Heart right ventricle (tissue), 16 donors: Measurements from ENCODE around the gene P3H3. TPM values are rescaled to one million over a fixed set of nuclear protein-coding genes. Genes with fewer than 3 reads are reported as not detected.
A peak's percentile ranks its signal among the peaks of the same experiment; 100 is the strongest.

ENCODE experiments used
- ATAC-seq, 8 donors: fragments of 200-7000 bp; cut with Tn5 transposase; one replicate each; pipeline ENCODE4 v1.9.1; 2020; ENCODE audit warnings: mild to moderate bottlenecking in 8 of 8, moderate library complexity in 8 of 8, moderate number of reproducible peaks in 1 of 8
- DNase-seq, 2 donors: peaks; one replicate each; pipeline ENCODE4 v3.0.0-alpha.2; 2020
- H3K27ac ChIP-seq, 10 donors: fragments of 200-600 bp; sonication (generic) in 2 of 10; one replicate each; pipeline versions ENCODE4 v1.5.0 to v1.8.0; 2020 to 2022; ENCODE audit warnings: mild to moderate bottlenecking in 3 of 10
- H3K27me3 ChIP-seq, 7 donors: fragments of 200-600 bp; one replicate each; pipeline ENCODE4 v1.8.0; 2021 to 2022; ENCODE audit warnings: mild to moderate bottlenecking in 2 of 7
- H3K36me3 ChIP-seq, 9 donors: fragments of 200-600 bp; sonication (generic) in 1 of 9; one replicate each; pipeline versions ENCODE4 v1.5.0 to v1.8.0; 2020 to 2022; ENCODE audit warnings: mild to moderate bottlenecking in 2 of 9
- H3K4me1 ChIP-seq, 9 donors: fragments of 200-600 bp; sonication (generic) in 1 of 9; one replicate each; pipeline versions ENCODE4 v1.5.0 to v1.8.0; 2020 to 2022; ENCODE audit warnings: mild to moderate bottlenecking in 4 of 9
- H3K4me3 ChIP-seq, 10 donors: fragments of 200-600 bp; sonication (generic) in 2 of 10; one replicate each; pipeline versions ENCODE4 v1.5.0 to v1.8.0; 2020 to 2022; ENCODE audit warnings: mild to moderate bottlenecking in 7 of 10, moderate library complexity in 2 of 10
- H3K9me3 ChIP-seq, 11 donors: fragments of 200-600 bp in 10 of 11; sonication (generic) in 2 of 11; one replicate each; pipeline versions ENCODE4 v1.5.0 to v1.8.0; 2013 to 2022; ENCODE audit warnings: mild to moderate bottlenecking in 2 of 11, control low read depth in 1 of 11, moderate library complexity in 1 of 11
- WGBS, 2 donors: extraction: QIAGEN DNeasy Blood & Tissue Kit; methylation state at CpG; one replicate each; pipeline ENCODE4 v1.1.7; 2013; ENCODE audit warnings: inconsistent platforms in 1 of 2; 5-methylcytosine and 5-hydroxymethylcytosine counted together
- intact Hi-C, 10 donors: fragments of 100-400 bp; cut with DNase I; formaldehyde crosslinking; loops; one replicate each; pipeline versions ENCODE4 v1.11.1 to v1.14.2; 2022
- polyA plus RNA-seq, 2 donors: library from polyadenylated mRNA; stranded (reverse); fragments of 200-250 nt; gene quantifications; one replicate each; pipeline ENCODE4 v1.2.3, GENCODE V29; 2013
- total RNA-seq, 10 donors: library from RNA; stranded (reverse); fragmentation: NEBNext Ultra II Directional in 3 of 10; extraction: Animal tissue kit (Norgen Biotek cat#: 25700) in 3 of 10; gene quantifications; one replicate each; pipeline versions ENCODE4 v1.2.1 to v1.2.4, GENCODE V29; 2021 to 2023
- TF ChIP-seq, protein P1 (sequence below), 9 donors: fragments of 200-600 bp; sonication (generic) in 2 of 9; IDR thresholded peaks; one replicate each; pipeline versions ENCODE4 v1.5.0 to v1.8.0; 2021 to 2022; ENCODE audit warnings: antibody characterized with exemption in 9 of 9, mild to moderate bottlenecking in 5 of 9, moderate library complexity in 1 of 9
- donor health status: Arrhythmogenic right ventricular cardiomyopathy.
- donor health status: ischemic (EF 13 %, LVEDD 7.1; RV severe dilation, severe dysfunction).
- donor health status: healthy with polysubstance abuse.
- donor health status: DM: no; HTN: yes; CAD: no.
- donor health status: DM: no; HTN: no; CAD: no.
- donor health status: ischemic (EF 25% LVEDD 6.9; RV normal size, moderate dysfunction).
- donor health status: ischemic (EF 25% LVEDD 5.7; RV mildly dilated, moderate dysfunction).
- donor health status: healthy.
- donor health status: DM: yes; HTN: yes; CAD: no.
- donor health status: Ischemic cardiomyopathy.
- donor health status: ischemic (EF 35%, LVEDD 5.7; RV mildly dilated, moderate dysfunction).
- donor health status: nonischemic (EF 11% LVEDD 7.7; RV severe dilation, severe dysfunction).
- donor health status: DM: yes; HTN: yes; CAD: no.
- donor health status: PGD.
- donor health status: ischemic (EF 29% LVEDD 5.4; RV normal size, mild dysfunction).
- donor health status: nonischemic (EF 23%, LVEDD 6.1; RV moderate dilation, normal function).

Gene P3H3
- total and polyA plus RNA-seq, 12 donors = 6.4 to 37.8 (median 16.0) TPM

GRCh38 chr12:6787309-6787708 is 40.9 kb upstream of the P3H3 start:
- Histone ChIP-seq H3K36me3 (no peaks in the 10 kb centered on the region), H3K27ac (peak overlapping the region in 3 of 10 donors; percentile 10 to 38 (median 13)), H3K4me1 (peaks cover 0 to 43% (median 11%) of the 10 kb centered on the region in 9 donors), H3K27me3 (no peaks in the 10 kb centered on the region), H3K9me3 (no peaks in the 10 kb centered on the region), H3K4me3 (no peak overlapping the region)
- 98% methylated on average over 5 of the region's 5 CpGs for WGBS, 2 donors
- intact Hi-C loops = loop anchor here in 2 of 10 donors (5.0 kb wide), 1 partner anchor 35 kb away; the partner anchor contains the start of gene GPR162 (in 2 of the 2)
- TF ChIP-seq, protein P1, sequence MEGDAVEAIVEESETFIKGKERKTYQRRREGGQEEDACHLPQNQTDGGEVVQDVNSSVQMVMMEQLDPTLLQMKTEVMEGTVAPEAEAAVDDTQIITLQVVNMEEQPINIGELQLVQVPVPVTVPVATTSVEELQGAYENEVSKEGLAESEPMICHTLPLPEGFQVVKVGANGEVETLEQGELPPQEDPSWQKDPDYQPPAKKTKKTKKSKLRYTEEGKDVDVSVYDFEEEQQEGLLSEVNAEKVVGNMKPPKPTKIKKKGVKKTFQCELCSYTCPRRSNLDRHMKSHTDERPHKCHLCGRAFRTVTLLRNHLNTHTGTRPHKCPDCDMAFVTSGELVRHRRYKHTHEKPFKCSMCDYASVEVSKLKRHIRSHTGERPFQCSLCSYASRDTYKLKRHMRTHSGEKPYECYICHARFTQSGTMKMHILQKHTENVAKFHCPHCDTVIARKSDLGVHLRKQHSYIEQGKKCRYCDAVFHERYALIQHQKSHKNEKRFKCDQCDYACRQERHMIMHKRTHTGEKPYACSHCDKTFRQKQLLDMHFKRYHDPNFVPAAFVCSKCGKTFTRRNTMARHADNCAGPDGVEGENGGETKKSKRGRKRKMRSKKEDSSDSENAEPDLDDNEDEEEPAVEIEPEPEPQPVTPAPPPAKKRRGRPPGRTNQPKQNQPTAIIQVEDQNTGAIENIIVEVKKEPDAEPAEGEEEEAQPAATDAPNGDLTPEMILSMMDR (IDR thresholded peaks at IDR 0.05) = no peak
- DNase-seq (no peak), ATAC-seq (no peak)

DNA sequence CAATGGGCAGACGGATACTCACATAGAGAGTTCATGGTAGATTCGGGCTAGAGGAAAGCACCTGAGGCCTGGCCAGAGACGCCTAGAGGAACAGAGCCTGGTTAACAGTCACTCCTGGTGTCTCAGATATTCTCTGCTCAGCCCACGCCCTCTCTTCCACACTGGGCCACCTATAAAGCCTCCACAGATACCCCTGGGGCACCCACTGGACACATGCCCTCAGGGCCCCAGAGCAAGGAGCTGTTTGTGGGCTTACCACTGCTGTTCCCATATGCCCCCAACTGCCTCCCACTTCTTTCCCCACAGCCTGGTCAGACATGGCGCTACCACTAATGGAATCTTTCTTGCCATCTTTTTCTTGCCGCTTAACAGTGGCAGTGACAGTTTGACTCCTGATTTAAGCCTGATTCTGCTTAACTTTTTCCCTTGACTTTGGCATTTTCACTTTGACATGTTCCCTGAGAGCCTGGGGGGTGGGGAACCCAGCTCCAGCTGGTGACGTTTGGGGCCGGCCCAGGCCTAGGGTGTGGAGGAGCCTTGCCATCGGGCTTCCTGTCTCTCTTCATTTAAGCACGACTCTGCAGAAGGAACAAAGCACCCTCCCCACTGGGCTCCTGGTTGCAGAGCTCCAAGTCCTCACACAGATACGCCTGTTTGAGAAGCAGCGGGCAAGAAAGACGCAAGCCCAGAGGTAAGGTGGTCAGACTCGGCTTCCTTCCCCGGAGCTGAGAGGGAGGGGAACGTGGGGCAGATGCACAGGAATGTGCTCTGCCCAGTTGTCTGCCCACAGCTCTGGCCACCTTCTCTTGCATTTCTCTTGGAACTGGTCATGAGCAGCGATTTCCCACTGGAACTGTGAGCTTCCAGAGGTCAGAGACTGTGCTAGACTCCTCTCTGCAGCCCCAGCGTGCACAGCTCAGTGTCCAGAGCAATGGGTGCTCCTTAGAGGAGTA is 39.0 kb upstream of the P3H3 start, which contains the start of gene CD4:
CD4 (plus strand) TSS at position 557 of the 953 bp plus-strand sequence. CDS start 10,611 bp downstream, outside the sequence.
- WGBS, 2 donors = 65 to 67% methylated on average over 18 of the region's 18 CpGs
- H3K4me1 ChIP-seq = peaks cover 0 to 51% (median 15%) of the 10 kb centered on the region in 9 donors
- H3K4me3 ChIP-seq = peak within 1 kb of the TSS in 7 of 10 donors; percentile 7 to 56 (median 41)
- H3K27ac ChIP-seq = peak within 1 kb of the TSS in 5 of 10 donors; percentile 14 to 86 (median 28)
- ATAC-seq (peak; percentile 50 to 82 (median 72)), DNase-seq (peak; percentile 59 to 70)
- intact Hi-C loops = loop anchor here in 2 of 10 donors (5.0 kb wide), 1 partner anchor 33 kb away; the partner anchor contains the start of gene GPR162 (in 2 of the 2)
- H3K27me3 ChIP-seq = peaks cover 0 to 1% (median 0%) of the 10 kb centered on the region in 7 donors
- H3K36me3 ChIP-seq = peaks cover 0 to 1% (median 0%) of the 10 kb centered on the region in 9 donors
- TF ChIP-seq, protein P1 (IDR thresholded peaks at IDR 0.05) = no peak
- H3K9me3 ChIP-seq = no peaks in the 10 kb centered on the region

- DNase-seq (no peak), ATAC-seq (no peak)
- intact Hi-C loops = no loop called here
- Histone ChIP-seq H3K27me3 (peaks cover 0 to 4% (median 0%) of the 10 kb centered on the region in 7 donors), H3K36me3 (peaks cover 0 to 14% (median 0%) of the 10 kb centered on the region in 9 donors), H3K27ac (peak overlapping the region in 1 of 10 donors; percentile 86), H3K9me3 (no peaks in the 10 kb centered on the region), H3K4me1 (peaks cover 0 to 38% (median 9%) of the 10 kb centered on the region in 9 donors), H3K4me3 (peak overlapping the region in 6 of 10 donors; percentile 2 to 56 (median 42))
- TF ChIP-seq, protein P1 (IDR thresholded peaks at IDR 0.05) = no peak
- 90 to 93% methylated on average over 12 of the region's 12 CpGs for WGBS, 2 donors
These were observed 37.6 kb upstream of the P3H3 start for GRCh38 chr12:6790496-6791150.
